ENCODE measurements around the gene ARL6. TPM values are rescaled to one million over a fixed set of nuclear protein-coding genes. Genes with fewer than 3 reads are reported as not detected.

The ARL6 gene
- total and polyA plus RNA-seq, 2 experiments from 2014 or later = 8.2 to 9.2 TPM

GRCh38 chr3:97763586-97764406 lies 762 bp upstream of the ARL6 start:
- peaks cover 11% of the 10 kb centered on the region for H3K4me1 ChIP-seq (ENCODE audit: insufficient read depth)
- H4K20me1 ChIP-seq (ENCODE audit: insufficient read depth) = no peaks in the 10 kb centered on the region
- TF ChIP-seq EZH2phosphoT487 (IDR thresholded peaks at IDR 0.05; ENCODE audit: insufficient read depth, low read depth) (no peak), EZH2 (IDR thresholded peaks at IDR 0.05; ENCODE audit: insufficient read depth, poor library complexity, severe bottlenecking) (no peak)
- peak overlapping the region; percentile 99 for H3K4me3 ChIP-seq
- in situ Hi-C loops (cut with MboI) = no loop called here
- peak overlapping the region; percentile 66 for H3K27ac ChIP-seq
- peak overlapping the region; percentile 81 for H3K9ac ChIP-seq
- H3K4me2 ChIP-seq (ENCODE audit: unreplicated experiment) = peak overlapping the region; percentile 83
- H3F3A ChIP-seq (ENCODE audit: insufficient read depth) = peaks cover 7% of the 10 kb centered on the region; the same call in 1 of the 2 replicates
- WGBS, 2 experiments (ENCODE audit: low coverage in 1 of 2, low lambda C conversion rate in 2 of 2, missing lambda C conversion rate in 2 of 2) = 30 to 32% methylated on average over 22 of the region's 22 CpGs
- peak; percentile 2 for DNase-seq
- peaks cover 28% of the 10 kb centered on the region for H3K79me2 ChIP-seq (ENCODE audit: insufficient read depth)
- H2AFZ ChIP-seq = peak overlapping the region; percentile 100
- H3K9me3 ChIP-seq (ENCODE audit: low read depth) = no peaks in the 10 kb centered on the region
- H3K36me3 ChIP-seq (ENCODE audit: low read depth) = no peaks in the 10 kb centered on the region
- H3K27me3 ChIP-seq (replicated peaks; ENCODE audit: insufficient read depth) = no peaks in the 10 kb centered on the region
- H3K9me2 ChIP-seq (ENCODE audit: insufficient read depth) = no peaks in the 10 kb centered on the region

GRCh38 chr3:97765336-97765735 lies 778 bp downstream of the ARL6 start:
- no peaks in the 10 kb centered on the region for H3K27me3 ChIP-seq (replicated peaks; ENCODE audit: insufficient read depth)
- WGBS, 2 experiments (ENCODE audit: low coverage in 1 of 2, low lambda C conversion rate in 2 of 2, missing lambda C conversion rate in 2 of 2) = 0 to 7% methylated on average over 2 of the region's 2 CpGs
- H3K9me2 ChIP-seq (ENCODE audit: insufficient read depth) = no peaks in the 10 kb centered on the region
- peak overlapping the region; percentile 99 for H3K4me3 ChIP-seq
- H3K36me3 ChIP-seq (ENCODE audit: low read depth) = peaks cover 8% of the 10 kb centered on the region; the same call in 1 of the 2 replicates
- TF ChIP-seq EZH2phosphoT487 (IDR thresholded peaks at IDR 0.05; ENCODE audit: insufficient read depth, low read depth) (no peak), EZH2 (IDR thresholded peaks at IDR 0.05; ENCODE audit: insufficient read depth, poor library complexity, severe bottlenecking) (no peak)
- peak overlapping the region; percentile 83 for H3K4me2 ChIP-seq (ENCODE audit: unreplicated experiment)
- peaks cover 11% of the 10 kb centered on the region for H3K4me1 ChIP-seq (ENCODE audit: insufficient read depth)
- H2AFZ ChIP-seq = peak overlapping the region; percentile 100
- H3K27ac ChIP-seq = peak overlapping the region; percentile 66
- H3K79me2 ChIP-seq (ENCODE audit: insufficient read depth) = peaks cover 32% of the 10 kb centered on the region
- no peaks in the 10 kb centered on the region for H3K9me3 ChIP-seq (ENCODE audit: low read depth)
- peaks cover 7% of the 10 kb centered on the region; the same call in 1 of the 2 replicates for H3F3A ChIP-seq (ENCODE audit: insufficient read depth)
- H3K9ac ChIP-seq = peak overlapping the region; percentile 81
- DNase-seq = peak; percentile 14
- in situ Hi-C loops (cut with MboI) = no loop called here
- H4K20me1 ChIP-seq (ENCODE audit: insufficient read depth) = no peaks in the 10 kb centered on the region

- Histone ChIP-seq H3K9me3 (ENCODE audit: low read depth) (no peaks in the 10 kb centered on the region), H3K9me2 (ENCODE audit: insufficient read depth) (no peaks in the 10 kb centered on the region), H4K20me1 (ENCODE audit: insufficient read depth) (no peaks in the 10 kb centered on the region), H3K4me3 (no peak overlapping the region), H3K9ac (no peak overlapping the region), H2AFZ (no peak overlapping the region), H3K79me2 (ENCODE audit: insufficient read depth) (peaks cover 11% of the 10 kb centered on the region; the same call in 1 of the 2 replicates), H3K36me3 (ENCODE audit: low read depth) (peaks cover 15% of the 10 kb centered on the region; the same call in 1 of the 2 replicates), H3F3A (ENCODE audit: insufficient read depth) (no peaks in the 10 kb centered on the region), H3K4me1 (ENCODE audit: insufficient read depth) (no peaks in the 10 kb centered on the region), H3K4me2 (ENCODE audit: unreplicated experiment) (no peak overlapping the region), H3K27me3 (replicated peaks; ENCODE audit: insufficient read depth) (no peaks in the 10 kb centered on the region), H3K27ac (no peak overlapping the region)
- in situ Hi-C loops (cut with MboI) = no loop called here
- DNase-seq = no peak
- TF ChIP-seq EZH2 (IDR thresholded peaks at IDR 0.05; ENCODE audit: insufficient read depth, poor library complexity, severe bottlenecking) = no peak
- 91% methylated on average over 3 of the region's 3 CpGs for WGBS, 2 experiments (ENCODE audit: low coverage in 1 of 2, low lambda C conversion rate in 2 of 2, missing lambda C conversion rate in 2 of 2)
Measured at GRCh38 chr3:97772926-97773325, 8.4 kb downstream of the ARL6 start.

- Histone ChIP-seq H3K27ac (no peak overlapping the region), H3K4me3 (no peak overlapping the region), H3K9me3 (ENCODE audit: low read depth) (no peaks in the 10 kb centered on the region), H3K9me2 (ENCODE audit: insufficient read depth) (no peaks in the 10 kb centered on the region), H3F3A (ENCODE audit: insufficient read depth) (no peaks in the 10 kb centered on the region), H3K4me1 (ENCODE audit: insufficient read depth) (no peaks in the 10 kb centered on the region), H4K20me1 (ENCODE audit: insufficient read depth) (no peaks in the 10 kb centered on the region), H3K79me2 (ENCODE audit: insufficient read depth) (no peaks in the 10 kb centered on the region), H3K9ac (no peak overlapping the region), H2AFZ (no peak overlapping the region), H3K4me2 (ENCODE audit: unreplicated experiment) (no peak overlapping the region), H3K27me3 (replicated peaks; ENCODE audit: insufficient read depth) (no peaks in the 10 kb centered on the region), H3K36me3 (ENCODE audit: low read depth) (no peaks in the 10 kb centered on the region)
- in situ Hi-C loops (cut with MboI) = loop anchor here (25.0 kb wide), 1 partner anchor 559 kb away; no protein-coding TSS in a partner anchor
- DNase-seq = no peak
- no peak for TF ChIP-seq EZH2phosphoT487 (IDR thresholded peaks at IDR 0.05; ENCODE audit: insufficient read depth, low read depth)
- no peak for TF ChIP-seq EZH2 (IDR thresholded peaks at IDR 0.05; ENCODE audit: insufficient read depth, poor library complexity, severe bottlenecking)
Measured at GRCh38 chr3:97778152-97778551, 13.6 kb downstream of the ARL6 start.
